ENCODE measurements around the gene YPEL1. TPM values are rescaled to one million over a fixed set of nuclear protein-coding genes. Genes with fewer than 3 reads are reported as not detected.
"Not testable (repeated sequence)": the region's sequence is repeated elsewhere in the genome, so short reads cannot be mapped to it uniquely, and the experiment has no call there.

The YPEL1 gene
- total and polyA plus RNA-seq, 12 donors, result 0.84 to 19.4 (median 3.0) TPM

- TF ChIP-seq POLR2A (IDR thresholded peaks at IDR 0.05) (no peak), CTCF (IDR thresholded peaks at IDR 0.05) (no peak)
- Histone ChIP-seq H3K4me3 (no peak overlapping the region), H3K27me3 (no peaks in the 10 kb centered on the region), H3K36me3 (replicated peaks in 1 of 2) (no peaks in the 10 kb centered on the region), H3K27ac (no peak overlapping the region), H3K9me3 (replicated peaks in 1 of 3) (no peaks in the 10 kb centered on the region), H3K4me1 (replicated peaks in 1 of 2) (peaks cover 6 to 21% of the 10 kb centered on the region in 2 donors)
- WGBS, 4 donors, result 50 to 61% (median 59%) methylated on average over 13 to 14 of the region's 14 CpGs
- intact Hi-C loops (cut with DNase I), result no loop called here
- peak in 4 of 7 donors; percentile 27 to 59 (median 45) for DNase-seq
These were observed 17.9 kb upstream of the YPEL1 start for GRCh38 chr22:21753374-21754111.

GRCh38 chr22:21752276-21752675 is 16.7 kb upstream of the YPEL1 start:
- intact Hi-C loops (cut with DNase I), result no loop called here
- 92 to 98% (median 93%) methylated on average over 4 of the region's 4 CpGs for WGBS, 4 donors
- no peak overlapping the region for H3K4me3 ChIP-seq
- peaks cover 6 to 21% of the 10 kb centered on the region in 2 donors for H3K4me1 ChIP-seq (replicated peaks in 1 of 2)
- H3K27me3 ChIP-seq, result no peaks in the 10 kb centered on the region
- no peaks in the 10 kb centered on the region for H3K9me3 ChIP-seq (replicated peaks in 1 of 3)
- no peak for DNase-seq
- H3K27ac ChIP-seq, result no peak overlapping the region
- H3K36me3 ChIP-seq (replicated peaks in 1 of 2), result no peaks in the 10 kb centered on the region
- TF ChIP-seq CTCF (IDR thresholded peaks at IDR 0.05) (no peak), POLR2A (IDR thresholded peaks at IDR 0.05) (no peak)

GRCh38 chr22:21745948-21746347 is 10.4 kb upstream of the YPEL1 start:
- Histone ChIP-seq H3K4me3 (no peak overlapping the region), H3K9me3 (replicated peaks in 1 of 3) (no peaks in the 10 kb centered on the region), H3K36me3 (replicated peaks in 1 of 2) (no peaks in the 10 kb centered on the region), H3K4me1 (replicated peaks in 1 of 2) (no peaks in the 10 kb centered on the region), H3K27me3 (no peaks in the 10 kb centered on the region), H3K27ac (no peak overlapping the region)
- WGBS, 4 donors, result 77 to 87% (median 82%) methylated on average over 8 of the region's 8 CpGs
- no peak for DNase-seq
- no peak for TF ChIP-seq CTCF (IDR thresholded peaks at IDR 0.05)
- TF ChIP-seq POLR2A (IDR thresholded peaks at IDR 0.05), result no peak
- intact Hi-C loops (cut with DNase I), result no loop called here

GRCh38 chr22:21744917-21745316 is 9.3 kb upstream of the YPEL1 start:
- H3K4me3 ChIP-seq; intact Hi-C loops (cut with DNase I); H3K36me3 ChIP-seq (replicated peaks in 1 of 2); H3K4me1 ChIP-seq (replicated peaks in 1 of 2); H3K27me3 ChIP-seq; DNase-seq; H3K9me3 ChIP-seq (replicated peaks in 1 of 3); H3K27ac ChIP-seq: not testable (repeated sequence)
- 85 to 94% (median 91%) methylated on average over 6 of the region's 6 CpGs for WGBS, 4 donors

GRCh38 chr22:21741790-21742189 is 6.2 kb upstream of the YPEL1 start:
- Histone ChIP-seq H3K27me3 (no peaks in the 10 kb centered on the region), H3K9me3 (replicated peaks in 1 of 3) (no peaks in the 10 kb centered on the region), H3K36me3 (replicated peaks in 1 of 2) (no peaks in the 10 kb centered on the region), H3K4me1 (replicated peaks in 1 of 2) (no peaks in the 10 kb centered on the region), H3K27ac (no peak overlapping the region), H3K4me3 (no peak overlapping the region)
- intact Hi-C loops (cut with DNase I), result no loop called here
- WGBS, 4 donors, result 77 to 92% (median 83%) methylated on average over 5 to 6 of the region's 6 CpGs
- TF ChIP-seq POLR2A (IDR thresholded peaks at IDR 0.05) (no peak), CTCF (IDR thresholded peaks at IDR 0.05) (no peak)
- no peak for DNase-seq
